ENCODE results near the gene IGF2. TPM values are rescaled to one million over a fixed set of nuclear protein-coding genes. Genes with fewer than 3 reads are reported as not detected.

The IGF2 gene
- total RNA-seq, 2 experiments from 2014 or later: not detected

DNA sequence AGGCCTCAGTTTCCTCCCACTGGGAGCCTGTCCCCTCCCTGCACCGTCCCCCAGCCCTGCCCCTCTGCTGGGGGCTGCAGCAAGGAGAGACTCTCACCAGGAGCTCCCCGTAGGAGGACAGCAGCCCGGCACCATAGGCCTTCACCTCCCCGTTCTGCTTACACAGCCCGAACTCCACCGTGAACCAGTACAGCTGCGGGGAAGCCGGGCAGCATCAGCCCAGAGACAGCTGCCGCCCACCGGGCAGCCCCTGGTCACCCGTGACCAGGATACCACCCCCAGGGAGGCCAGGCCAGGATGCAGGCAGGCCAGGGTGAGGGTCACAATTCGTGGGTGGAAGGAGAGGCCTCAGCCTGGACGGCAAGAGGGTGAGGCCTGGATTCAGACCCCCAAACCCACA lies 26.4 kb upstream of the IGF2 start:
- peaks cover 5% of the 10 kb centered on the region for H3K4me1 ChIP-seq (ENCODE audit: insufficient read depth, low read length)
- Mint-ChIP-seq H3K27ac (no peak overlapping the region), H3K36me3 (ENCODE audit: low read depth) (no peaks in the 10 kb centered on the region), H3K4me1 (ENCODE audit: low read depth) (no peaks in the 10 kb centered on the region), H3K9me3 (no peaks in the 10 kb centered on the region), H3K4me3 (no peak overlapping the region), H3K27me3 (peaks cover 12% of the 10 kb centered on the region)
- peaks cover 0 to 12% of the 10 kb centered on the region in 2 experiments for H3K27me3 ChIP-seq (ENCODE audit: control insufficient read depth in 1 of 2, insufficient read depth in 2 of 2, low read length in 2 of 2)
- CTCF ChIA-PET: no interaction called here
- no peak for DNase-seq
- ATAC-seq (ENCODE audit: poor library complexity): no peak
- no peak for TF ChIP-seq CTCF (IDR thresholded peaks at IDR 0.05)
- no peaks in the 10 kb centered on the region for H3K36me3 ChIP-seq (ENCODE audit: insufficient read depth, low read length)
- H3K4me3 ChIP-seq (ENCODE audit: low read length): no peak overlapping the region
- POLR2A ChIA-PET: no interaction called here
- intact Hi-C loops (cut with DNase I, micrococcal nuclease): no loop called here
- H3K9me3 ChIP-seq (ENCODE audit: control insufficient read depth in 1 of 2, insufficient read depth in 1 of 2, low read length in 2 of 2): peaks cover 0 to 10% of the 10 kb centered on the region in 2 experiments
- H3K27ac ChIP-seq (ENCODE audit: low read depth in 1 of 2, low read length in 2 of 2): no peak overlapping the region

DNA sequence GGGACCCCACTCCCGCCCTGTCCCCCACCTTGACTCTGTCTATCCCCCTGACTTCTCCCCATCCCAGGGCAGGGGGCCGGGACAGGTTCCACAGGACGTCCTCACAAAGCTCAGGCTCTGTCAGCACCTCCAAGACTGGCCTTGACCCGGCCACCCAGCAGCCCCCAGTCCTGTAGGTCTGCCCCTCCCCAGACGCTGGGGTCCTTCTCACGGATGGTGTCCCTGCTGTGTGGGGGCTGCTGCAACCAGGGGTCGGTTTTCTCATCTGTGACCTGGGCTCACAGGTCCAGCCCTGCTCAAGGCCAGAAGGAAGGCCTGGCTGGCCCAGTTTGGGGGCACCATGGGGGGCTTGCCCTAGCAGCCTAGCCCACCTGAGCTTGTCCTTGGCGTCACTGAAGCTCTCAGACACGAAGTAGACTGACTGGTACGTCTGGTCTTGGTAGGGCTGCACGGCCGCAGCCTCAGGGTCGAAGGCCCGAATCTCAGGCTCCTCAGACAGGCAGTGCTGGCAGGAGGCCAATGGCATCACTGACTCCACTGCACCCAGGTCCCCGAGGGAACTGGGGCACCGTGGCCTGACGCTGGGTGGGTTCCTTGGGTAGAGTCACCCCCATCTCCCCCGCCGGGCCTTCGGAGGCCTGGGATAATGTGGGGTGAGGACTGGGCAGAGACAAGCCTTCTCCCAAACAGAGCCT lies 25.8 kb upstream of the IGF2 start:
- ATAC-seq (ENCODE audit: poor library complexity): no peak
- Histone ChIP-seq H3K27ac (ENCODE audit: low read depth in 1 of 2, low read length in 2 of 2) (no peak overlapping the region), H3K4me1 (ENCODE audit: insufficient read depth, low read length) (peaks cover 5% of the 10 kb centered on the region), H3K9me3 (ENCODE audit: control insufficient read depth in 1 of 2, insufficient read depth in 1 of 2, low read length in 2 of 2) (peaks cover 0 to 10% of the 10 kb centered on the region in 2 experiments), H3K27me3 (ENCODE audit: control insufficient read depth in 1 of 2, insufficient read depth in 2 of 2, low read length in 2 of 2) (peaks cover 0 to 12% of the 10 kb centered on the region in 2 experiments), H3K4me3 (ENCODE audit: low read length) (no peak overlapping the region), H3K36me3 (ENCODE audit: insufficient read depth, low read length) (no peaks in the 10 kb centered on the region)
- Mint-ChIP-seq H3K9me3 (no peaks in the 10 kb centered on the region), H3K4me3 (no peak overlapping the region), H3K4me1 (ENCODE audit: low read depth) (no peaks in the 10 kb centered on the region), H3K36me3 (ENCODE audit: low read depth) (no peaks in the 10 kb centered on the region), H3K27ac (no peak overlapping the region), H3K27me3 (peaks cover 12% of the 10 kb centered on the region)
- intact Hi-C loops (cut with DNase I, micrococcal nuclease): no loop called here
- no peak for TF ChIP-seq CTCF (IDR thresholded peaks at IDR 0.05)
- DNase-seq: no peak
- ChIA-PET POLR2A (no interaction called here), CTCF (no interaction called here)

- H3K27ac ChIP-seq (ENCODE audit: low read depth in 1 of 2, low read length in 2 of 2): no peak overlapping the region
- POLR2A ChIA-PET: no interaction called here
- intact Hi-C loops (cut with DNase I, micrococcal nuclease): no loop called here
Observed at GRCh38 chr11:2164081-2164480, 24.9 kb upstream of the IGF2 start.

More at GRCh38 chr11:2164081-2164480, 24.9 kb upstream of the IGF2 start:
- Mint-ChIP-seq H3K4me3 (no peak overlapping the region), H3K36me3 (ENCODE audit: low read depth) (no peaks in the 10 kb centered on the region), H3K27me3 (peaks cover 12% of the 10 kb centered on the region), H3K9me3 (no peaks in the 10 kb centered on the region), H3K27ac (no peak overlapping the region), H3K4me1 (ENCODE audit: low read depth) (no peaks in the 10 kb centered on the region)
- peaks cover 5% of the 10 kb centered on the region for H3K4me1 ChIP-seq (ENCODE audit: insufficient read depth, low read length)
- CTCF ChIA-PET: no interaction called here
- no peak for TF ChIP-seq CTCF (IDR thresholded peaks at IDR 0.05)
- peaks cover 0 to 12% of the 10 kb centered on the region in 2 experiments for H3K27me3 ChIP-seq (ENCODE audit: control insufficient read depth in 1 of 2, insufficient read depth in 2 of 2, low read length in 2 of 2)
- peaks cover 0 to 5% of the 10 kb centered on the region in 2 experiments for H3K9me3 ChIP-seq (ENCODE audit: control insufficient read depth in 1 of 2, insufficient read depth in 1 of 2, low read length in 2 of 2)
- no peak overlapping the region for H3K4me3 ChIP-seq (ENCODE audit: low read length)
- ATAC-seq (ENCODE audit: poor library complexity) (no peak), DNase-seq (no peak)
- H3K36me3 ChIP-seq (ENCODE audit: insufficient read depth, low read length): no peaks in the 10 kb centered on the region
